Activated CD8-positive, alpha-beta memory T cell treated with anti-CD3 and anti-CD28 coated beads for 48 hours (primary cell): ENCODE results near the gene RAET1E.
A peak's percentile ranks its signal among the peaks of the same experiment; 100 is the strongest.

Source experiments
- DNase-seq, 3 experiments: peaks; one replicate each; pipeline ENCODE4 v3.0.0-alpha.2; 2020; ENCODE audit warnings: low read depth in 2 of 3, low spot score in 2 of 3

The RAET1E gene

DNA sequence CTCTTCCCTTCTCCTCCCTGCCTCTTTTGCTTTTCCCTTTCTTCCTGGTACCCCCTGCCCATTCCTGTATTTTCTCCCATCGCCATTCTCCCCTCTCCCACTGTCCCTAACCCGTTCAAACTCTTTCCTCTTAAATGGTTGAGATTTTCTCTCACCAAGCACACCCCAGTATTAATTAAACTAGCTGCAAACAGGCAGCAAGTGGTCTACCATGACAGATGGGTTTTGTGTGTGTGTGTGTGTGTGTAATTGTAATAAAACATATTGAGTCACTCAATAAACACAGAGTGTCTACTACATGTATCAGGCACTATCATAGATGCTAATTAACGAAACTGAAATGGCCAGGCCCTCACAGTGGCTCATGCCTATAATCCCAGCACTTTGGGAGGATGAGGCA, 6.7 kb downstream of the RAET1E start:
- DNase-seq, result no peak

- DNase-seq, result no peak
These were observed 7.3 kb downstream of the RAET1E start for GRCh38 chr6:149890629-149891045.

DNA sequence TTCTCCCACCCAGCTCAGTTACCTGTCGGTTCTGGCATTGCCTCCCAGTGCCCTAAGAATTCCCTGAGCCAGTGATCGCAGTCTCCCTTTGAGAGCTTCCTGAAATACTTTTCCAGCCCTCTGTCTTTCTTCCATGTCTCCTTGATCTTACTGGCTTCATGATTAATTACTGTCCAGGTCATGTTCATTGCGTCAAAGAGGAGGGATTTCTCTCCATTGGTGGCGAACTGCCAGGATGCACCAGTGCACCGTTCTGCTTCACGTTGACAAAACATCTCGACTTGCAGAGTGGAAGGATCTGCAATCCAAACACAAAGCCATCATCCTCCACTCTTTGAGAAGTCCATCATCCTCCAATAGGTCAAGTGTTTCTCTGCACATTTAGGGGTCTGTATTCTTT, 8.6 kb downstream of the RAET1E start:
- no peak for DNase-seq

GRCh38 chr6:149888659-149889058, 9.3 kb downstream of the RAET1E start:
- DNase-seq, result no peak

DNA sequence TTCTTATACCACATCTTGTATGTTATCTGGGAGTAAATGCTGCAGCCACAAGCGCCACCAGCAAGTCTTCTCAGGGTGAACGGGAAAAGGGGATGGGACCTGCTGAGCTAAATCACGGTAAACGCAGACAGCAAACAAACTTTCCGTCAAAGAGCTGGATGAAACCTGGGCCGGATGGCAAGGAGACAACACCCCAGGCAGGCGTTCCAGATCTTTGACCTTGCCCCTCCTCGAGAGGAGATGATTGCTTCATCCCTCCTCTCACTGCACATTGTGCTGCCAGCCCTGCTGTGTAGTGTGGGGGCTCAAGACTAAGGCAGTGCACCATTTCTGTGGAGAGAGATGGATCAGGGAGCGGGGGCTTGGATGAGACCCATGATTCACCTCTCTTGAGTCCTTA, 9.8 kb downstream of the RAET1E start:
- no peak for DNase-seq

GRCh38 chr6:149887343-149887742, 10.6 kb downstream of the RAET1E start:
- DNase-seq, result no peak

- DNase-seq, result no peak
These were observed 12.0 kb downstream of the RAET1E start for GRCh38 chr6:149885888-149886287.

GRCh38 chr6:149884617-149885016, 13.3 kb downstream of the RAET1E start:
- DNase-seq, result no peak

DNA sequence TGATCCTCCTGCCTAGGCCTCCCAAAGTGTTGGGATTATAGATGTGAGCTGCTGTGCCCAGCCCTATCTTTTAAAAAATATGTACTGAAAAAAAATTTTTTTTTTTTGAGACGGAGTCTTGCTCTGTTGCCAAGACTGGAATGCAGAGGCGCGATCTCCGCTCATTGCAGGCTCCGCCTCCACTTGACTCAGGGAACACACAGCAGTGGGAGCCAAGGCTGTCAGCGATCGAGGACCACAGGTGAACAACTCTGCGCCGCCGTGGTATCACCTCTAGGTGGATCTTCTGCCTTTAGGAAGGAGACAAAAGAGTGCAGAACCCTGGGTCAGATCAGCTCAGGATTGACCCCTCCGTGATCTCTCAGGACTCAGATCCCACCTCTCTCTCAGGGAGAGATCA, 13.7 kb downstream of the RAET1E start:
- no peak for DNase-seq

- DNase-seq, result no peak
These were observed 16.1 kb downstream of the RAET1E start for GRCh38 chr6:149881860-149882259.

- no peak for DNase-seq
These were observed 16.7 kb downstream of the RAET1E start for GRCh38 chr6:149881066-149881766.

- DNase-seq, result no peak
These were observed 20.3 kb downstream of the RAET1E start for GRCh38 chr6:149877659-149878058.

- no peak for DNase-seq
These were observed 21.5 kb downstream of the RAET1E start for GRCh38 chr6:149876241-149876933.

DNA sequence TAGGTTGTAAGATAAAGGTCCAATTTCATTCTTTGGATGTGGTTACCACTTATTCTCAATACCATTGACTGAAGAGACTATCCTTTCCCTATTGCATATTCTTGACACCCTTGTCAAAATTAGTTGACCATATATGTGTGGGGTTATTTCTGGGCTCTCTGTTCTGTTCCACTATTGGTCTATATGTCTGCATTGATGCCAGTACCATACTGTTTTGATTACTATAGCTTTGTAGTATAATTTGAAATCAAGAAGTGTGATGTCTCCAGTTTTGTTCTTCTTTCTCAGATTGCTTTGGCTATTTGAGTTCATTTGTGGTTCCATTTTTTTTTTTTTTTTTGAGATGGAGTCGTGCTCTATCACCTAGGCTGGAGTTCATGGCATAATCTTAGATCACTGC, 25.7 kb downstream of the RAET1E start:
- no peak for DNase-seq

DNA sequence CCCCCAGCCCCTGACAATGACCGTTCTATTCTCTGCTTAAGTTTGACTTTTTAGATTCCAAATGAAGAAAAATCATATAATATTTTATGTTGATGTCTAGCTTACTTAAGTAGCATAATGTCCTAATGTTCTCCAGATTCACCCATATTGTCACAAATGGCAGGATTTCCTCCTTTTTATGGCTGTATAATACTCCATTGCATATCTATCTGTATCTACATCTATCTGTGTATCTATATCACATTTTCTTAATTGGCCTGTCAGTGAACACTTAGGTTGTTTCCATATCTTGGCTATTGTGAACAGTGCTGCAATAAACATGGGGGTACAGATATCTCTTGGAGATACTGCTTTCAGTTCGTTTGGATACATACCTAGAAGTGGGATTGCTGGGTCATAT, 26.7 kb downstream of the RAET1E start:
- DNase-seq, result no peak

GRCh38 chr6:149869275-149869892, 28.5 kb downstream of the RAET1E start:
- no peak for DNase-seq

DNA sequence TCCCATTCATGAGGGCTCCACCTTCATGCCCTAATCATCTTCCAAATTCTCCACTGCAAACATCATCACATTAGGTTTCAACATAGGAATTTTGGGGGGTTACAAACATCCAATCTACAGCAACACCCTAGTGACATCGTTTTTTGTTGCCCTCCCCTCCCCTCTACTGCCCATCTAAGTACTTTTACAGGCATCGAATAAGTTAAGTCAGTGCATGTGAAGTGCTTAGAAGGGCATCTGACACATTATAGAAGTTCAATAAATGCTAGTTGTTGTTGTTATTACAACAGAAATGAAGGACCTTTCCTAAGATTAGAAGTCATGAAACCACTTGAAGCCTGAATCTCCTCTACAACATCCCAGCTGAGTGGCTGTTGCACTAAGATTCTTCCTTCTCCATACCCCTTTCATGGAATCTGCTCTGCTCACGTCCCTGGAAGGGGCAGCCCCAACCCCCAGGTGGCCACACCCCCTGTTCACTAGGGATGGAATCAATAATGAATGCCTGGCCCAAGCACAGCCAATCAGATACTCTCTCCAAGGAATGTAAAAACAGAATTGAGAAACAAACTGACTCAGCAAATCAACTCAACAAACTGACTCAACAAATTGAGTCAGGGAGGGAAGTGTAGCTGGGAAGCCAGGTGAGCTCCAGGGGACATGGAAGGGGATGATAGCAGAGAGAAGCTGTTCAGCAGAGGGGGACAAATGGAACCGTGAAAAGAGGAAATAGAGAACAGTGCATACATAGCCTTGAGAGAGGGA, 29.9 kb downstream of the RAET1E start:
- DNase-seq, result no peak

DNA sequence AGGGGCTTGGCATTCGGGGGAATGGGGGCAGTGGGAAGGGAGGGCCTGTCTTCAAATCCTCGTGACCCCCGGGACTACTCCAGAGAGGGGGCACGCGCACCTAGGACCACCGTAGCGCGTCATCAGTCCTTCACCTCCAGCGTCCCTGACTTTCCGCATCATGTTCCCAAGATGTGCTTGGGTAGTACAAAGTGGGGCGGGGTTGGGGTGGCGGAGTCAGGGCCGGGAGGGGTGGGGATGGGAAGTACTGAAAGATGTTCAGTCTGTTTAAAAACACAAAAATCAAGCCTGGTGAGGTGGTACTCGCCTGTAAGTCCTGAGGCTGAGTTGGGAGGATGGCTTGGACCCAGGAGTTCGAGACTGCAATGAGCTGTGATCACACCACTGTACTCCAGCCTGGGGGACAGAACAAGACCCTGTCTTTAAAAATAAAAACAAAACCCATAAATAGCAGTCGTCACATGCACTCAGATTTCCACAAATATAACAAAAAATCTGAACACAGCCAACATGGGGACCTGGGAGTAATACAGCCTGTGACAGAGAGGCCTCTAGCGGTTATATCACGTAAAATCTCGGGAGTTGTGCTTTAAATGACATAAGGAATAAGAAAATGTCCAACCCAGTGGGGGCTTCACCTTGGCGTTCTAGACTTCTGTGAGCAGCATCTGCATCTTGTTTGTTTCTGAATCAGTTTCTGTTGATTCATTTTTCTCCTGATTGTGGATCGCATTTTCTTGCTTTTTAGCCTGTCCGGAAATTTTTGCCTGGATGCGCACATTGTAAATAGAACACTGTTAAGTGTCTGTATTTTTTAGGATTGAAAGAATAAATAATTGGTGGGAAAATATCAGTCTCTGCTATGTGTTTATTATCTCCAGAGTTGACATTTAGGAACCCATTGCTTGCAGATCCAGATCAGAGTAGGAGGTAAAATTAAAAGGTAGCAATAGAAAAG, 33.1 kb downstream of the RAET1E start:
- DNase-seq, result no peak

GRCh38 chr6:149863698-149864577, 34.0 kb downstream of the RAET1E start, which contains the start of gene LRP11:
TSS of gene LRP11 (minus strand) at chr6:149864359. CDS start at chr6:149864020, 339 bp downstream.
- DNase-seq, result peak; percentile 62 to 67 (median 67)
